DND-41 (cell line): Measurements from ENCODE around the gene CDC25C.

Experiments
- ATAC-seq: fragments of 200-7000 bp; cut with Tn5 transposase; 3 replicates; pipeline ENCODE4 v1.9.1; 2021; ENCODE audit warnings: low read depth; ENCODE audit not compliant: insufficient read depth
- DNase-seq: peaks from one replicate; pipeline ENCODE4 v3.0.0-alpha.2; 2020
- H2AFZ ChIP-seq: 2 replicates; pipeline ENCODE4 v1.6.0; 2012; ENCODE audit warnings: low read depth, low read length
- H3K27ac ChIP-seq: 2 replicates; pipeline ENCODE4 v1.5.1; 2012; ENCODE audit warnings: low read length, inconsistent platforms
- H3K27me3 ChIP-seq: fragments of 200-600 bp; sonication (generic); 2 replicates; pipeline ENCODE4 v1.6.0; 2012; ENCODE audit warnings: low read length, mild to moderate bottlenecking, inconsistent platforms; ENCODE audit not compliant: insufficient read depth, poor library complexity
- H3K36me3 ChIP-seq: 2 replicates; pipeline ENCODE4 v1.5.1; 2012; ENCODE audit warnings: low read length, inconsistent platforms; ENCODE audit not compliant: insufficient read depth
- H3K4me1 ChIP-seq: 2 replicates; pipeline ENCODE4 v1.5.1; 2012; ENCODE audit warnings: mild to moderate bottlenecking, low read length; ENCODE audit not compliant: insufficient read depth
- H3K4me2 ChIP-seq: 2 replicates; pipeline ENCODE4 v1.6.0; 2012; ENCODE audit warnings: mild to moderate bottlenecking, moderate library complexity, low read length, inconsistent platforms; ENCODE audit not compliant: insufficient read depth
- H3K4me3 ChIP-seq, 2 experiments: fragments of 200-600 bp in 1 of 2; shearing (Covaris generic) in 1 of 2; 2 replicates each; pipeline ENCODE4 v1.5.1; 2012 to 2016; ENCODE audit warnings: inconsistent platforms in 2 of 2, low read length in 2 of 2, mild to moderate bottlenecking in 2 of 2, low read depth in 1 of 2, moderate library complexity in 1 of 2
- H3K79me2 ChIP-seq: 2 replicates; pipeline ENCODE4 v1.6.0; 2012; ENCODE audit warnings: low read length, inconsistent platforms; ENCODE audit not compliant: insufficient read depth
- H3K9ac ChIP-seq: 2 replicates; pipeline ENCODE4 v1.6.0; 2012; ENCODE audit warnings: low read depth, mild to moderate bottlenecking, inconsistent platforms, low read length, moderate library complexity
- H3K9me3 ChIP-seq: 2 replicates; pipeline ENCODE4 v1.5.1; 2012; ENCODE audit warnings: low read length, moderate library complexity, mild to moderate bottlenecking, inconsistent platforms; ENCODE audit not compliant: insufficient read depth, severe bottlenecking
- H4K20me1 ChIP-seq: 2 replicates; pipeline ENCODE4 v1.6.0; 2012; ENCODE audit warnings: low read length; ENCODE audit not compliant: insufficient read depth
- CTCF ChIP-seq: IDR thresholded peaks from 2 replicates; pipeline ENCODE4 v1.5.1; 2012; ENCODE audit warnings: borderline replicate concordance, low read length, moderate library complexity, mild to moderate bottlenecking; ENCODE audit not compliant: poor library complexity, severe bottlenecking; ENCODE audit errors: extremely low read depth
- EZH2 ChIP-seq: IDR thresholded peaks from 3 replicates; pipeline ENCODE4 v1.6.1; 2012; ENCODE audit warnings: borderline replicate concordance, low read depth, mild to moderate bottlenecking, moderate library complexity, low read length, inconsistent platforms; ENCODE audit not compliant: severe bottlenecking

Gene CDC25C

DNA sequence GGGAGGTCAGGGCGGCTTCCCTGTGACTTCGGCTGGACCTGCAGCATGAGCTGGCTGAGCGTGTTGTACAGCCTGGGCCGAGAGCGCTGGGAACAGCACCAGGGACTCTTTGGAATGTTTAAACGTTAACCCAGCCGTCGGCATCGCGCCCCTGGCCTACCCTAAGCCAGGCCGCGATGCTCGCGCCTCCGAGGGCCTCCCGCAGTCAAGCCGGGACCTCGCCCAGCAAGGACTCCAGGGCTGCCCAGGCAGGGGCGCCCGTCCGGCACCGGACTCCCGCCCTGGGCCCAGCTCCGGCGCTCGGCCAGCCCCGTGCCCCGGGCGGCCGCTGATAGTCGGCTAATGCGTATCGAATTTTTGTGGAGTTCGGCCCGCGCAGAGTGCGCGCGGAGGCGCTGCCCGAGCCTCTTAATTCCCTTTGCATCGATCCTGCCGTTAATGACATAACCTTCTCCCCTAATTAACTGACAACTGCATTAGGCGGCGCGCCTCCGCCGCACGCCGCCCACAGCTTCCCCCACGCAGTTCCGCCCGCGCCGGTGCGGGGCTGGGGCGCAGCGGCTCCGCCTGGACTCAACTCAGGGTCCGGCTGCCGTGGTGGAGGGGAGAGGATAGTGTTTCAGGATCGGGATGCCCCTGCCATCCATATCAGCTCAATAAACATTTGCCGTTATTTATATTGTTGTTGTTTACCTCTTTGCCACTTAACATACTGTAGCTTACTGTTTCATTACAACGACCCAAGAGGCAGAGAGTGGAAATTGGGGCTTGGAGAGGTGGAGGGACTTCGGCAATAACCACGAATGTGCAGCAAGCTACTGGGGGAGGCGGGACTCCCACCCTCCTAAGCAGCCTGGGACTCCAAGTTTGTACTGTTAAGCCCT lies 89.7 kb downstream of the CDC25C start:
- Histone ChIP-seq H3K79me2 (no peaks in the 10 kb centered on the region), H2AFZ (no peak overlapping the region), H3K27ac (no peak overlapping the region), H4K20me1 (no peaks in the 10 kb centered on the region), H3K4me3 (no peak overlapping the region), H3K4me2 (no peak overlapping the region), H3K36me3 (no peaks in the 10 kb centered on the region), H3K4me1 (peaks cover 5% of the 10 kb centered on the region; the same call in 1 of the 2 replicates), H3K9me3 (no peaks in the 10 kb centered on the region), H3K27me3 (peaks cover 9% of the 10 kb centered on the region), H3K9ac (no peak overlapping the region)
- DNase-seq, result no peak
- ATAC-seq, result no peak
- no peak for TF ChIP-seq EZH2
- TF ChIP-seq CTCF, result no peak

DNA sequence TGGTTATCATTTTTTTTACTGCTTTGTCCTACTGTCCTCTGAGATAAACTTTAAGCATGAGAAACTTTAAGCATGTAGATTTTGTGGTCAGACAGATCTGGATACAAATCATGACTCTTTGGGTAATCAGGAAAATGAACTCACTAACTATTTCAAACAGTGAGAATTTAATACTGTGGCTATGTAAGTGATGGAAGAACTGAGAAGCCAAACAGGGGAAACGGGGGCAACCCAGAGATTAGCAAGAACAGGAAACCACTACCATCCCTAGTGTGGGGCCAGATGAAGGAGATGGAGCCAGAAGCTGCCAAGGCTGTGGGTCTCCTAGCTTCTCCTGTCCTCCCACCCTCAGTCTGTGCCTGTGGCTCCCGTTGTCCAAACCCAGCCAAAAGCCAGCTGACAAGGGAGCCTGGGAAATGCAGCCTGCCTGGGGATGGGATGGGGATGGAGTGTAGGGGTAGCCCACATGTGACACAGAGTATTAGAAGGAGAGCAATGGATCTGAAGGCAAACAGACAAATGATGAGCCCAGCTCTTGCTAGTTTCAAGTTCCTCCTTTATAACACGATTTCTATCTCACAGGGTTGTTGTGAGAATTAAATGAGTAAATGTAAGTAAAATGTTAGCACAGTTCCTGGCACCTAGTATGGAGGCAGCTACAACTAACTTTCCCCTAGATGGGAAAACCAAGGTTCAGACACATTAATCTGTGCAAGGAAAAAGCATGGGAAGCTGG lies 90.8 kb downstream of the CDC25C start:
- peak; percentile 63; the same call in 2 of the 3 replicates for ATAC-seq
- Histone ChIP-seq H3K4me1 (peaks cover 5% of the 10 kb centered on the region; the same call in 1 of the 2 replicates), H3K36me3 (no peaks in the 10 kb centered on the region), H3K9me3 (no peaks in the 10 kb centered on the region), H3K4me3 (no peak overlapping the region), H3K79me2 (no peaks in the 10 kb centered on the region), H3K9ac (no peak overlapping the region), H3K4me2 (no peak overlapping the region), H2AFZ (no peak overlapping the region), H3K27me3 (peaks cover 9% of the 10 kb centered on the region), H3K27ac (no peak overlapping the region), H4K20me1 (no peaks in the 10 kb centered on the region)
- DNase-seq, result peak; percentile 7
- TF ChIP-seq EZH2 (no peak), CTCF (no peak)

DNA sequence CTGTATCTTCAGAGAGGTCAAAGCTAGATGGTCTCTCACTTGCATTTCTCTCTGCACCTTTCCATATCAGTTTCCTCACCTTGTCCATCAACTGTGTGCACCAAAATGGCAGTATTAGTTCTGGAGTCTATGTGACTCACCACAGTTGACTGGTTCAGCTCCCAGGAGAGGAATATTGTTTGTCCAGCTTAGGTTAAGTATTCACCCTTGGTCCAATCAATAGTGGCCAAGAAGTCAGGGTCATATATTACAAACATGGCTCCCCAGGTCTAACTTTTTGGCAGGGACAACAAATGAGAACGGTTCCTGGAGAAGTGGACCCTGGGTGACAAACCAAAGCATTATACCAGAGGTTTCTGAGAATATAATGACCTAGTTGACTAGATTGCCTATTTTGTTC lies 93.6 kb downstream of the CDC25C start:
- no peak overlapping the region for H3K9ac ChIP-seq
- peaks cover 6% of the 10 kb centered on the region for H3K27me3 ChIP-seq
- DNase-seq, result no peak
- no peak for ATAC-seq
- H3K27ac ChIP-seq, result no peak overlapping the region
- no peaks in the 10 kb centered on the region for H4K20me1 ChIP-seq
- no peaks in the 10 kb centered on the region for H3K36me3 ChIP-seq
- H2AFZ ChIP-seq, result no peak overlapping the region
- TF ChIP-seq EZH2 (no peak), CTCF (no peak)
- H3K4me3 ChIP-seq, result no peak overlapping the region
- peaks cover 5% of the 10 kb centered on the region; the same call in 1 of the 2 replicates for H3K4me1 ChIP-seq
- no peaks in the 10 kb centered on the region for H3K79me2 ChIP-seq
- no peaks in the 10 kb centered on the region for H3K9me3 ChIP-seq
- no peak overlapping the region for H3K4me2 ChIP-seq
